ENCODE results near the gene ADAMTSL1.

Gene ADAMTSL1

DNA sequence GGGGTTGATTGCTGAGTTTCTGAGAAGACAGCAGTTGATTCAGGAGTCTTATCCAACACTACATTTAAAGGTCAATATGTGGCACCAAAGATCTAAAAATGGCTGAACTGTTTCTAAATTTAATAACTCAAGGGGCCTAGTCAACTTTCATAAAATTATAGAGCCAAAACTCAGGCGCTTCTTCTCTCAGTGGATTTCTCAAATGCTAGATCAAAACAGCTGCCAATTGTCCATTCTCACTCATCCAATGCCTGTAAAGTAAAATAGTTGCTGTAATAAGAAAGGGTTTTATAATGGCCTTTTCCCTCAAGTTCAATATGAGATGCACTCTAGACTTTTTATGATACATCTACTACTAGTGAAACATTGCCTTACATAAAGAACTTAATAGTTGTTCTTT, 26.5 kb downstream of the ADAMTSL1 start:
- no peak for ATAC-seq

DNA sequence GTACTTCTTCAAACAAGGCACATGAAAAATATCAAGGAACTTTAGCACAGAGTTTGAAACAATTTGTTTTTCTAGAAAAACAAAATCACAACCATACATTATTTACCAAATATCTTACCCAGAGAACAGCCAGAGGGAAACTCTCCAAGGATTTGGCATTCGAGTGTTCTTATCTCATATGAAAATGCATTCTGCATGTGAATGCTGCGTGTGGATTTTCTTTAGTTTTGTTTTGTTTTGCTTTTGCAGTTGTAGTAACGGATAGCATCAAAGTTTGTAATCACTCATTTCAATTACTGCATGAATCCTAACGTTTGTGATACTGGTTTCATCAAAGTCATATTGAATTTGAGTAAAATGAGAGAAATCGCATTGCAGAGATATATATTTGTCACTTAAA, 28.0 kb downstream of the ADAMTSL1 start:
- ATAC-seq, result no peak

DNA sequence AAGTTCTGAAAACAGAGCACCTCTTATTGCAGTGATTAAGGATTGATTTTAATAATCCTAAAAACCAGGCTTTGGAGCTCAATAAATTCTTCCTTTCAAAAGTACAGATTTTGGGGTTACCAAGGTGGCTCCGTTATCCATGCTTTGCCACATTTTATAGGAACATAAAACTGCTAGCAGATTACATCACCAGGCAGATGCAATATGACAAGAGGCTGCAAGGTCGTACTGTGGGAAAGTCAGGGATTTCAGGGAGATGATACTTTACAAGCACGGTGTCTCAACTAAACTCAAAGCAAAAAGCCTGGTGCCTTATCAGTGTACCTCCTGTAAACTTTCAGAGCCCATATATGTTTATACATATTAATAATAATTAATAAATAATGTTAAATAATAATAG, 28.6 kb downstream of the ADAMTSL1 start:
- no peak for ATAC-seq

DNA sequence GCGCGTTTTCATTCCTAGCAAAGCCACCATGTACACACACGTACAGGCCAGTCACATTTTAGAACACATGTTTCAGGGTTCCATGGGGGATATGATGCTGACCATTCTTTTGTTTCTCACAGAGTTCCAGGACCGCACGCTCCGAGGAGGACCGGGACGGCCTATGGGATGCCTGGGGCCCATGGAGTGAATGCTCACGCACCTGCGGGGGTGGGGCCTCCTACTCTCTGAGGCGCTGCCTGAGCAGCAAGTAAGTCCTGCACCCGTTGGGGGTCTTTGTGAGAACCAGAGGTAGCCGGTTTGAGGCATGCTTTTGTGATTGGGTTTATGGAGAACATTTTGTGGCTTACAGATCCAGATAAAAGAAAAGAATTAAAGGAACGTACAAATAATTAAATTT, 30.8 kb downstream of the ADAMTSL1 start:
- no peak for ATAC-seq

DNA sequence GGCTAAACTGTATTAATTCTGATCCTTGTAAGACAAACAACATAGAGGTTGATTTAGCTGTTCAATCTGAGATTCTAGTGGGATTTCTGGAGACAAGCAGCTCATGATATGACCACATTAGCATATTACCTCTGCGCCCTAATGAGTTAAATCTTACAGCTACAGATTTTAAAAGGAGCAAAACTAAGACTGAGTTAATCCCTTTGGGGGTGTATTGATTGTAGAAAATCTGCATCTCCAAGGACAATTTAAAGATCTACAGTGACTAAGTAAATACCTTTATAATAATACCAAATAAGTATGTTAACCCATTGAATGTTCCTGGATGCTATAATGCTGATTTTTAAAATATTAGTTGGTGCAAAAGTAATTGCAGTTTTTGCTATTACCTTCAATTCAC, 33.2 kb downstream of the ADAMTSL1 start:
- no peak for ATAC-seq

DNA sequence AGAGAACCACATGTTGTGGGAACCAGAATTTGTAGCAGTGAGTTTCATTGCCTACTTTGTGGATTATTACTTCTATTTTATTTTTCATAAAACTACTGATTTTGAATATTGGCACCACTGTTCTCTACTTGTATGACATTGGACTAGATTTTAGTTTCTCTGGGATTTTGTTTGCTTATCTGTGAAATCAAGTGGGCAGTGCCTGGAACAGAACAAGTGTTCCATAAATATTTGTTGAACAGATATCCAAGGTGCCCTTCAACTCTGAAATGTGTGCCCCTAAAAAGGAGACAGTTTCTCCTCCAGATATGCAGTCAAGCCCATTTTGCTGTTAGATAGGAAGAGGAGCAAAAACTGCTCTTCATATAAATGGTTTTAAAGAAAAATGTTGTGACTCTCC, 42.6 kb downstream of the ADAMTSL1 start:
- ATAC-seq, result no peak

DNA sequence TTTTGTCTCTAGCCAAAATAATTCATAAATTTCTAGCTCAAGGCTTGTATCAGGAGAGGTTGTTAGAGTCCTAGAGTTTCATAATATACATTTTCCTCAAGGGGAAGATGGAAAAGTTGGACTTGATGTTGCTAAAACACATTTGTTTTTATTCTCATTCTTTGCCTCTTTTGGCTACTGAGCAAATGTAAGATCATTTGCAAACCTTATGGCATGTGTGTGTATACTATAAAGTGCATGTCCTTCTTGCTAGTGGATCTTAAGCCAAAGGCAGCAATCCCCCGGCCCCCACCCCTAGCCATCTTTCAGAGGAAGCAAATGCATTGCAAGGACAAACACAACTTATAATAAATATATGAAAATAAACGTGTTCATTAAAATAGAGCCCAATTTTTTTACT, 43.0 kb downstream of the ADAMTSL1 start:
- no peak for ATAC-seq

DNA sequence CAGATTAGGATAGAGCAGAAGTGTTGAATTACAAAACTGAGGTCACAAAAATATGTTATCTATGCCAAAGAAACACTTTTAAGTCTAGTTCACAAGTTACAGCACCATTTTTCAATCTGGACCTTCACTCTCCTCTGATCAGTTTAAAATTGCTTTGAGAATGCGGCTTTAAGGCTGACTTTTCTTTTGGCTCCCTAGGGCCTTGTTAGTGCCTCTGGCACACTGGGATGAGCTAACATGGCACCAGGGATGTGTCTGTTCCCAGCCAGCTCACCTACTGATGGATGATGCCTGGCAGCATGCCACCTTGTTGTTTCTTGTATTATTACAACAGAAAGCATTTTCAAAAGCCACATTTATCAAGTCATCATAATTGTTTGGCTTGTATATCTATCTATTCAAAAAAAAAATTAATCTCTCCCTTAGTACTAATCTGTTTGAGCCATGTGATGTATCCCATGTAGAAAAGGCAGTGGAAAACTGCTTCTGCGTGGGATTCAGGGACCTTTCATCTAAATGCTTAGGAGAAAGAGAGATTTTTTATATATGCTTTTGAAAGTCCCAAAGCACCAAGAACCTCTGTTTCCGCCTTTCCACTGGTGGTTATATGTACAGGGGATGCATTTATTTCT, 46.6 kb downstream of the ADAMTSL1 start:
- ATAC-seq, result no peak

DNA sequence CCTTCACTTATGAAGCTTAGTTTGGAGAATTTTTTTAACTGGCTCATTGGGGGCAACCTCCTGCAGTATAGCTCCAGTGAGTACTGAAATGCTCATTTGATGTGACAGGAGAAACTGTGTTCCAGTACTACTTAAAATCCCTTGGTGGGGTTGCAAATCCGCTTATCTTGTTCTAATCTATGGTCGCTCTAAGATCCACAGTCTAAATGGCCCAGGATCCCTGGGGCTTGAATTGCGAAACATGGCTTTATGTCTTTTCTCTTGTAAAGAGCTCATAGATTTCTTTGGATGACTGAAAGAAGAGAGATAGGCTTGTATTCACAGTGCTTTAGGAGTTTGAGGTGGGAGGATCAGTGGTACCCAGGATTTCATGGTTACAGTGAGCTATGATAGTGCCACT, 52.7 kb downstream of the ADAMTSL1 start:
- no peak for ATAC-seq

DNA sequence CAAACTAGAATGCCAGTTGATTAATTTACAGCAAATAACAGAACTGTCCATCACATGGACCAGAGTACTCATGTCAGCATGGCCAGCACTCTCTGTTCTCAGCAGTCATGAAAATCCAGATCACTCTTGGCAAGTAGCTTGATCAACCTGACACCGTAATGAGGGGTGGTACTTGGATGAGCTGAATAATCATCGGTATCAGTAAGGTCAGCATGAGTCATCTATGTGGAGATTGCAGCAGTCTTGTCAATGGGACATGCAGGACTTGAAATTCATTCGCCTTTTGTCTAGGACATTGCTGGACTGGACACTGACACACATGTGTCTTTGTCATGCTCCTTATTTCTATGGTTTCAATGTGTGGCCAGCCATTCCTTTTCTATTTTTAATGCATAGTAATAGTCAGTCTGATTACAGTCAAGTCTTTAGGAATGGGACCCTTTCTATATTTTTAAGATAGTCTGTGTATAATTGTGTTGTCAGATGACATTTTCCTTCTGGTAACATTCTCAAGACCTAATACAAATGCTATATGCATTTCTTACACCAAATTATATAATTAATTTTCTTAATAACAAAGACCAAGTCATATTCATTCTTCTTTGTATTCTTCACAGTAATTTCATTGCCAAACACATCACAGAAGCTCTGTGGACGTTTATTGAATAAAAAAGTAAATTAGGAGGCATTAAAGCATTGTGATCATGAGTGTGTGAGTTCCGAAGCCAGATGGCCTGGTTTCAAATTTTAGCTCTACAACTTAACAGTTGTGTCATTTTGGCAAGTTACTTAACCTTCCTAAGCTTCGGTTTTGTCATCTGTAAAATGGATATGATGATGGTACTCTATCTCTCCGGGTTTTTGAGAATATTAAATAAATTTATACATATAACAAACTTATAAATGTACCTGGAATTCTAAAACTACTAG, 57.4 kb downstream of the ADAMTSL1 start:
- ATAC-seq, result no peak

DNA sequence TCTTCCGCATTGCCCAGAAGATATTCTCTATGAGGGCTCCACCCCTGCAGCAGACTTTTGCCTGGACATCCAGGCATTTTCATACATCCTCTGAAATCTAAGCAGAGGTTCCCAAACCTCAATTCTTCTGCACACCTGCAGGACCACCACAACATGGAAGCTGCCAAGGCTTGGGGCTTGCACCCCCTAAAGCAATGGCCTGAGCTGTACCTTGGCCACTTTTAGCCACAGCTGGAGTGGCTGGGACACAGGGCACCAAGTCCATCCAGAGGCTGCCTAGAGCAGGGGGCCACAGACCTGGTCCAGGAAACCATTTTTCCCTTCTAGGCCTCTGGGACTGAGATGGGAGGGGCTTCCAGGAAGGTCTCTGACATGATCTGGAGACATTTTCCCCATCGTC, 60.7 kb downstream of the ADAMTSL1 start:
- ATAC-seq, result no peak

DNA sequence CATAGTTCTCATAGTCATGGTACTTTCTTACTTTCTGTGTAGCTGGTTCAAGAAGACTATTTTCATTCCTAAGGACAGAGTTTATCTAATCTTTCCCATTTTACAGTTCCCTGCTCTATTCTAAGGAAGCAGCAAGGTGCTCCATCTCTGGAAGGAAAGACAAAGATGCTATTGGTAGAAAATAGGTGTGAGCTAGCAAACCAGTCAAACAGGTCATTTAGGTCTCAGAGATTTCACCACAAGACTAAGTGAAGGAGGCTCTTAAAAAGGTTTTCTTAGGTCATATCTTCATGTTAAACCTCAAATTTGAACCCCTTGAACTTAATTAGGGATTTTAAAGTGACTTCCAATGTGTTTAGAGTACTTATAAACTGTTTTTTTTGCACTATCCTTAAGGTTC, 62.6 kb downstream of the ADAMTSL1 start:
- ATAC-seq, result no peak

DNA sequence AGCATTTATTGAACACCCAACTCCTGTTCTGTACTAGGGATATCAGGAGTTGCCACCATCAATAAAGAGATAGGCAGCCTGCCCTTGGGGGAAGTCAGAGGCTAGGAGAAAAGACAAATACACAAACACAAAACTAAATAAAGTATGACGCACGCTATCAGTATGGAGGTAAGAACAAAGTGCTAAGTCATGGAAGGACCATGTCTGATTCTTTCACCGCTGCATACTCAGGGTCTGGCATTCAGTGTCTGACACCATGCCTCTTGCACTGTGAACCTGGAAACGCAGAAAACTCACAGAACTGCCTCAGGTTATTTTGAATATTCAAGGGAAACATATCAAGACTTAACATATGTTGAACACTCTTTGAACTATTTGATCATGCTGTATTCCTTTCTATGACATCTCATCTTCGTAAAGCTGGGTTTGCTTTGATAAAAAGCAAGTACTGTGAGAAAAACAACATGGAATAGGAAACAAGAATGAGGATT, 65.3 kb downstream of the ADAMTSL1 start:
- ATAC-seq, result no peak

DNA sequence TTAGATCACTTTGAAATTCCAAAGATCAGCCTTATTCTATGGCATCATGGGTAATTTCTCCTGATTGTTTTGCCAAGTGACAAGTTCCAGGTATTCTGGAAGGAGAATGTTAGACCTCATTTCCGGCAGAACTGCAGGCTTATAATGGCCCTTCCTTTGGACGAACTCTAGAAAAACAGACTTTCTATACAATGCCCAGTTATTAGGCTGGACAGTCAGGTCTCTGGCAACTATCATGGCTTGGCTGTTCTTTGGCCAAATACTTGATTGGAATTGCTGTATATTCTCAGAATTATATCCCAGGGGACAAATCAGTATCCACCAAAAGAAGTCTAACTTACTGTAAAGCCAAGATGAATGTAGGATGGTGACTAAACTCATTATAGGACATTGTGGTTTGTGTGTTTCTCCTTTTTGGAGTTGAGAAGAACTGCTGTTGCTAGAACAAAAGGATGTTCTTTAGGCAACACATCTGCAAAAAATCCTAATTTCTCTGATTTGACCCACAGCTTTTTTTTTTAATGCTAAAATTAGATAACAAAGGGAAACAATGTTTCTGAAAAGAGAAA, 69.0 kb downstream of the ADAMTSL1 start:
- no peak for ATAC-seq

DNA sequence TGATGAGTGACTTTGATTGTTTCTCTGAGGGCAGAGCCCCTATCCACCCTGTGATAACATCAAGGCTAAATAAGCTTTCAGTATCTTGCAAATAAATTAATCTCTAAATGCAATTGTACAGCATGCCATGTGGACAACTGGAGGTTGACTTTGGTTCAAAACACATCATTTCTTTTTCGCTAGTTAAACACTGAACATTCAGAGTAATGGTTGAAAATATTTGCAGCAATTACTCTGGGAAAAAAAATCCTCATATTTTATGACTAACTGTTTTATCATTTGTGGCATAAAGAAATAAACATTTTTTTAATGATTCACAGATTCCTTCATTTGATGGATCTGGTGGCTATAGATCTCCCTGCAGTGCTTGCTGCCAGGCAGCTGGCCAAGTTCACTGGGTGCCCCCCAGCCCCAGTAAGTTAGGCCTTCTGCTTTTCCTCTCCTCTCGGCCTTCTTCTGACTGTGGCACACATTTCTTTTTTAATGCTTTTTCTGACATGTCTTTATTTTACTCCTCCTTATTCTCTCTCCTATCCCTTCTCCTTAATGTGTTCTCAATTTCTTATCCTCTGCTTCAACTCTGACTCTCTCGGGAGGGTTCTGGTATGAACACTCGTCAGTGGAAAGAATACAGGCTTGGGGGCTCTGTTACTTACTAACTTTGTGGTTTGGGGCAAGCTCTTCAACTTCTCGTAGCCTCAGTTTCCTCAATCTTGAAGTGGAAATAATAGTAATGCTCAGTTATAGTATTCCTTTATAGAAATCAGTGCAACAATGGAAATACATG, 69.6 kb downstream of the ADAMTSL1 start:
- no peak for ATAC-seq

DNA sequence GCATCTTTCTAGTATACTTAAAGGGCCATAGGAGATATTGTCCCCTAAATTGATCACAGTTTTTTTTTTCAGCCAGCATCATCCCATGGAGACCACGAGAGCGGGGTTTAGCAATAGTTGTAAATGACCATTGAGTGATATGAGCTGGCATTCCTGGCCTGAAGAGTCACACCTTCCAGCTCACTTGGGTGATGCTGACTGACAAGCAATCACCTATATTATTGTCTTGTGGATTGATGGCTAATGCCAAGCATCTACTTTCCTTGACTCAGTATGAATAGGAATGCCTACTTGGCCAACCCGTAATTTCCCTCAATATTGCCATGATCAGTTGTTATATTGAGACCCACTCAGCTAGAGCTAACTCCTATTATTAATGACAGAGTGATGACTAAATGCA, 70.5 kb downstream of the ADAMTSL1 start:
- ATAC-seq, result no peak

DNA sequence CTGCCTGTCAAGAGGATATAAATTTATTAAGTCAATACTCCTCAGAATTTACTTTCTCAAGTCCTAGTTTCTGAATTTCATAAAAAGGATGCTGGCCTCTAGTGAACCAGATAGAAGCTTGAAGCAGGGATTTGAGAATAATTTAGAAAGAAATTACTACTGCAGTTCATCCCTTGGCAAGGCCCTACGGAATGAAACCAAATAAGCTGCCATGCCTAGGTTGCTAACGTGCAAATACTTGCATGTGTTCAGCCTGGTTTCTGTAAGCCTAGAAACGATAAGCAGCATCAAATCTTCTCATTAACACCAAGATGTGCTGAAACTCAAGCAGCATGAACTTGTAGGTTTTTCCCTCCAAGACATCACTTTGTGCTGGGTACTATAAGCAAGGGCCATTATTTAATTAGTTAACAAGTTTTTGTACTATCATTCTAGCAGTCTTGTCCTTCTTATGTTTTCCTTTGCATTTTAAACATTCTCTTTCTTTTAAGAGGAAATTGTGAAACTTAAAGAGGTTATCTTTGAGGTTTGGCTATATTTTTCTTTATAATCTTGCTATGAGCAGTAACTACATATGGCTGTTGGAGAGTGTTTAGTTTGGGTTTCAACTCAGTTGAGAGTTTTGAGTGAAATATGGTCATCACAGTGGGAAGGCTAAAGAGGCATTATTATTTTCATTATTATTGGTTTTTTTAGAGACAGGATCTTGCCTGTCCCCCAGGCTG, 71.8 kb downstream of the ADAMTSL1 start:
- no peak for ATAC-seq

DNA sequence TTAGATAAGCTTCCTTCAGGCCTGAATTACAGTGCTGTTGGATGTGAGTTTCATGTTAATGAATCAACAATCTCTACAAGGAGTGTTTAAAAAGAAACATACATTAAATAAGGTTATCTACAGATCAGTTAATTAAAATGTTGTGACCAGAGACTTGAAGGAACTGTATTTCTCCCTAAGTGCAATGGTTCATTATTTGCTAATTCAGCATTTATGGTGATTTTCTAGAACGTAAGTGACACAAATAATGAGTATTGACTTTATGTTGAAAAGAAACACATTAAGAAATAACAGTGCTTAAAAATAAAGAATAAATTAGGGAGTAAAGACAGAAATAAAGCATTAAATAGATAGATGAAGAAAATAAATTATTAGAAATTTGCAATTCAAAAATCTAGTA, 74.5 kb downstream of the ADAMTSL1 start:
- ATAC-seq, result no peak

DNA sequence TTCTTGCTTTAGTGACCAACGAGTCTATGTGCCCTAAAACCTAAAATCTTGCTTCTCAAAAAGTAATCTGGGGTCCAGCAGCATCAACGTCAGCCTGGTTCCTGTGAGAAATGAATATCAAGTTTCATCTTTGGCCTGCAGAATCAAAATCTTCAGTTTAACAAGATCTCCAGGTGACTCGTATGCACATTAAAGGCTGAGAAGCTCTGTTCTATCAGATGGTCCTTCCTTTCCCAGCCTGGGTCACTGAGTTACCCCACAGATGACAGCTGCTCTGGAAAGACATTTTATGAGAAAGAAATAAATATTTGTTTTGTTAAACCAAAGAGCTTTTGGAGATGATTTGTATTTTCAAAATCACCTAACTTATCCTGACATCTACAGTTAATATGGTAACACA, 75.8 kb downstream of the ADAMTSL1 start:
- no peak for ATAC-seq

DNA sequence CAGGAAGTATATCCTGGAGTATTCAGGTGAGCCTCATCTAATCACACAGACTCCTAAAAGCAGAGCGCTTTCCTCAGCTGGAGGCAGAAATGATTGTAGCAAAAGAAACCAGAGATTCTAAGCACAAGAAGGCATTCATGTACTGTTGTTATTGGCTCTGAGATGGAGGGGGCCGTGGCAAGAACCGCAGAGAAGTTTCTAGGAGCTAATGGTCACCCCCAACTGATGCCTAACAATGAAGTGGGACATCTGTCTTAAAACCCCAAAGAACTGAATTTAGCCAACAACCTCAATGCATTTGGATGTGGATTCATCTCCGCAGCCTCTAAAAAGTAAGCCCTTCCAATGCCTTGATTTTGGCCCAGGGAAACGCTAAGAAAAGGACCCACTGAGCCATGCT, 76.3 kb downstream of the ADAMTSL1 start:
- no peak for ATAC-seq

DNA sequence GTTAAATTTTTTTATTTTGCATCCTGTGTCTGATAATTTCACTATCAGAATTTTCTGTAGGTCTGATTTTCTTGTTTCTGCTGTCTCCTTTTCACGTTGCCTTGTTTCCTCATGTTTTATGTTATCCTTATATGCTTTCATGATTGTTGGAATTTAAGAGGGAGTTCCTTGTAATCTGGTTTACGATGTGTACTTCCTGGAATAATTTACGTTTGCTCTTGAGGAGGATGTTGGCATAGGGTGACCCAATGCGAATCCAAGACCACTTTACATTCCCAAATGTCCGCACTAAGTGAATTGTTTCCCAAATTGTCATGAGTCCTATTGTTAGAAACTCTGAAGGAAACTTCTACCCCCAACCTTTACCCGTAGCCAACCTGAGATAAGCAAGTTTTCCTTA, 80.3 kb downstream of the ADAMTSL1 start:
- no peak for ATAC-seq

DNA sequence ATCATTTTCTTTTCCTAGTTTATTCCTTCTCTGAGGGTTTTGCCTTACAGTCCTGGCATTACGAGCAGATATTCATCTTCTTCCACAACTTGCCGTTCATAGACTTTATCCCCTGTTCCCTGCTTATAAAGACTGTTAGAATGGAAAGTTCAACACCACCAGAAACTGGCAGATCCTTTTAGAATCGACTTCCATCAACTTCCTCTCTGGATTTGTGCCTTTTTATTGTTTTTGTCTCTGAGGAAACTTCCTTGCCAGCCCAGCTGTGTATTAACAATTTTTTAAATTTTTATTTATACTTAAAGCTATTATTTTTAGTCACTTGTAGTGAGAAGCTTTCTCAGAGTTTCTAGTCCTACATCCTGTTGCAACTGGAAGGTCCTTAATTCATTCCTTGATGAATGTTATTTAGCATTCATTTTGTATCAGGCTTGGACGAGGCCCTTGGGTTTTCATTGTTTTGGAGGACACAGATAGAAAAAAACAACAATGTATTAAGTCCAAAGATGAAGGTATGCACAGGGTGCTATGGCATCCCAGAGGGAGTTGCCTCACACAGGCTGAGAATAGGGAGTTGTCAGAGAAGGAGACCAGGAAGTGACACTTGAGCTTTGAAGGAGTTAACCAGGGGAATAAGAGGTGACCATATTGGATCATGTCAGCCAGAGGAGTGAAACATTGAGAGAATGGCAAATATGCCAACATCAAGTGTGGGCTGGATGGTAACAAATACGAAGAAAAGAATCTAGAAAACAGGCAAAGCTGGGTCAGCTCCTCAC, 81.3 kb downstream of the ADAMTSL1 start:
- ATAC-seq, result no peak
